ENCODE results near the gene ARHGAP22. TPM values are rescaled to one million over a fixed set of nuclear protein-coding genes. Genes with fewer than 3 reads are reported as not detected.
A peak's percentile ranks its signal among the peaks of the same experiment; 100 is the strongest.

The ARHGAP22 gene
- total and polyA plus RNA-seq, 2 of the 4 experiments (the other 2 are of a cell fraction): 28.3 to 30.2 TPM

- CTCF ChIA-PET: no interaction called here
- no peak overlapping the region for H2BK120ac ChIP-seq (ENCODE audit: low read depth, low read length)
- no peak for DNase-seq
- no peak overlapping the region for H3K4ac ChIP-seq (ENCODE audit: low read depth, low read length)
- H3K14ac ChIP-seq (replicated peaks; ENCODE audit: low read depth, low read length): no peak overlapping the region
- H4K5ac ChIP-seq (ENCODE audit: low read depth, low read length): no peak overlapping the region
- no peak for TF ChIP-seq NFE2L2 (IDR thresholded peaks at IDR 0.05; ENCODE audit: low read depth, low read length)
- no peak for TF ChIP-seq RFX5 (IDR thresholded peaks at IDR 0.05; ENCODE audit: low read depth, low read length)
- TF ChIP-seq MAFK (IDR thresholded peaks at IDR 0.05; ENCODE audit: low read depth, low read length): 0 out of 2 replicates have a peak, but pooled peaks have one; percentile 5
- no peak for TF ChIP-seq CTCF (conservative IDR thresholded peaks at IDR 0.05; ENCODE audit: low read depth, low read length)
- in situ Hi-C loops (cut with MboI; ENCODE audit: low sequenced_read_pairs) (no loop called here), intact Hi-C loops (cut with micrococcal nuclease) (no loop called here), dilution Hi-C loops (cut with HindIII; ENCODE audit: low sequenced_read_pairs, unreplicated experiment) (no loop called here)
- no peak overlapping the region for H4K8ac ChIP-seq (ENCODE audit: low read depth in 2 of 2, low read length in 2 of 2)
- H3K27me3 ChIP-seq (ENCODE audit: control insufficient read depth, insufficient read depth, low read length): no peaks in the 10 kb centered on the region
- no peak overlapping the region for H3K56ac ChIP-seq (ENCODE audit: extremely low read depth, insufficient read depth, low read length)
- no peak overlapping the region for H2BK5ac ChIP-seq (ENCODE audit: low read depth, low read length, poor library complexity, severe bottlenecking)
- H2BK20ac ChIP-seq (ENCODE audit: low read depth, low read length): no peak overlapping the region
- H3K9me1 ChIP-seq (ENCODE audit: insufficient read depth, low read length): peaks cover 6% of the 10 kb centered on the region; the same call in 1 of the 2 replicates
- no peak for ATAC-seq (ENCODE audit: low read depth)
- no peaks in the 10 kb centered on the region for H3K9me3 ChIP-seq (ENCODE audit: control insufficient read depth, insufficient read depth, low read length)
- no peaks in the 10 kb centered on the region for H3K36me3 ChIP-seq (ENCODE audit: control insufficient read depth, insufficient read depth, low read length)
- no peak overlapping the region for H3K18ac ChIP-seq (ENCODE audit: low read depth, low read length)
- BruUV-seq (replicated peaks): no TSS peak
- no peak overlapping the region for H2AK5ac ChIP-seq (ENCODE audit: low read depth, low read length)
- no peak overlapping the region for H3K27ac ChIP-seq (ENCODE audit: insufficient read depth, low read length)
- H3K4me1 ChIP-seq (ENCODE audit: control insufficient read depth, insufficient read depth, low read length): peaks cover 6% of the 10 kb centered on the region
- 70% methylated on average over 2 of the region's 12 CpGs; no CpG with 5 or more reads in 1 of the 2 experiments for WGBS, 2 experiments (ENCODE audit: extremely low coverage in 2 of 2, insufficient read length in 1 of 2)
- H3K4me3 ChIP-seq (ENCODE audit: insufficient read depth, low read depth, low read length): no peak overlapping the region
- no peak overlapping the region for H3K4me2 ChIP-seq (ENCODE audit: low read depth, low read length)
- no peak overlapping the region for H2AFZ ChIP-seq (replicated peaks; ENCODE audit: low read length, poor library complexity)
- POLR2A ChIA-PET (ENCODE audit: unreplicated experiment): no interaction called here
- peaks cover 7 to 78% of the 10 kb centered on the region in 2 experiments; a peak in 2 of 4 replicates for H3K79me1 ChIP-seq (ENCODE audit: low read depth in 1 of 2, low read length in 2 of 2)
- peaks cover 24% of the 10 kb centered on the region for H4K20me1 ChIP-seq (ENCODE audit: insufficient read depth, low read length)
- no peak overlapping the region for H3K9ac ChIP-seq (ENCODE audit: low read depth, low read length)
- no peak overlapping the region for H4K91ac ChIP-seq (ENCODE audit: insufficient read depth, low read depth, low read length)
- H3K23ac ChIP-seq (ENCODE audit: low read depth, low read length): no peak overlapping the region
- H2AK9ac ChIP-seq (replicated peaks; ENCODE audit: low read depth, low read length, poor library complexity): no peak overlapping the region
- no peak overlapping the region for H2BK15ac ChIP-seq (ENCODE audit: low read depth, low read length)
These were observed 143.0 kb downstream of the ARHGAP22 start for GRCh38 chr10:48461623-48462481.

Measured in IMR-90 (cell line).